Epithelial cell of prostate (primary cell): ENCODE results near the gene FFAR3.
"Not testable (repeated sequence)": the region's sequence is repeated elsewhere in the genome, so short reads cannot be mapped to it uniquely, and the experiment has no call there.

Source experiments
- DNase-seq: peaks from one replicate; pipeline ENCODE4 v3.0.0-alpha.2; 2011; ENCODE audit warnings: low read depth, low spot score
- H3K27ac ChIP-seq: fragments of 450-650 bp; 2 replicates; pipeline ENCODE4 v1.5.1; 2017; ENCODE audit warnings: mild to moderate bottlenecking

Gene FFAR3

DNA sequence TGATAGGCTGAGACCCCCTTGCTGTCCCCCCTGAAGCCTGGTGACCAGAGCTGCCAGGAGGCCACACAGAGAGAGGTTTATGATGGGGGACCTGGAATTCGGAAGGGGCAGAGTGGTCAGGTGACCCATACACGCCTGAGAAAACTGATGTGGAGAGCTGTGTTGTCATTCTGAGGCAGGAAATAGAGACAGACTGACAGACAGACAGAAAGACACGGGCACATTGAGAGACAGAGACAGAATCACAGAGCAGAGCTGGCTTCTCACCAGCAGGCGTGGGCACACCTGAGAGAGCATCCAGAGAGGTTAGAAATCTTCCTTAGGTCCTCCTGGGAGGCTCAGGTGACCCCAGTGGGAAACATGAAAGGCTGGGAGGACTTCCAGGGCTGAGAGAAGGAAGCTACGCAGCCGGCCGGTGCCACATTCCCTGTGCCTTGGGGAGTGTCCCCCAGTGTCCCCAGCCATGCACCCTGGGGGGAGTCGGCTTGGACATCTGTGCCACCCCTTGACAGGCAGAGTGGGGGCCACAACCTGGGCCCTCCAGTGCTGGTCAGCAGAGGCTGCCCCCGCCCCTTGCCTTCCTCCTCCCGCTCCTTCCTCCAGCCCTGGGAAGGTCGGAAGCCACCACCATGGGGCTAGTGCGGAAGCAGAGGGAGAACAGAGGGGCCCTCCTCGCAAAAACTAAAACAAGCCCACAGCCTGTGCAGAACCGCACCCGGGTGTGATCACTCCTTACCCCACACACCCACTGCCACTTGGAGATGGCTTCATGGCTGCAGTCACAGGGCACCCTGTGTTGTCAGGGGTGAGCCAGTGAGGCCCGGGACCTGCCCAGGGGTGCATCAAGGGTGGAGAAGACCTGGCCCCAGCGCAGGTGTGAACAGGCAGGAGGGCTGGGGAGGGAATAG is 8.4 kb upstream of the FFAR3 start:
- no peak for DNase-seq
- H3K27ac ChIP-seq = no peak overlapping the region

DNA sequence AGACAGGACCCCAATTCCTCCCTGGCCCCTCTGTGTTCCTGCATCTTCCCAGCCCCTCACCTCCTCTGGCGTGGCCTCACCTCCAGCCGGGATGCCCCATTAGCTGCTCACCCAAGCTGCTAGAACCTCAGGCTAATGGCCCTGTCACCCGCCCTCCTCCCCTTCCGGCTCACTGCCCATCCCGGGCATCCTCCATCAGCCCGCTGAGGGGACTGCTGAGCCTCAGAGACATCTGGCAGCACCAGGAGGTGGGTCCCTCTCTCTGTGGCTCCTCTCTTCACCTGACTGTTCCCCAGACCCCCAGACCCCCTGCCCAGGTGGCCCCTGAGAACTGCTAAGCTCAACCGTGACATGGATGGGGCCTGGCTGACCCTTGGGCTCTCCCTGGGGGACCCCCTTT is 7.7 kb upstream of the FFAR3 start:
- H3K27ac ChIP-seq = no peak overlapping the region
- DNase-seq = no peak

DNA sequence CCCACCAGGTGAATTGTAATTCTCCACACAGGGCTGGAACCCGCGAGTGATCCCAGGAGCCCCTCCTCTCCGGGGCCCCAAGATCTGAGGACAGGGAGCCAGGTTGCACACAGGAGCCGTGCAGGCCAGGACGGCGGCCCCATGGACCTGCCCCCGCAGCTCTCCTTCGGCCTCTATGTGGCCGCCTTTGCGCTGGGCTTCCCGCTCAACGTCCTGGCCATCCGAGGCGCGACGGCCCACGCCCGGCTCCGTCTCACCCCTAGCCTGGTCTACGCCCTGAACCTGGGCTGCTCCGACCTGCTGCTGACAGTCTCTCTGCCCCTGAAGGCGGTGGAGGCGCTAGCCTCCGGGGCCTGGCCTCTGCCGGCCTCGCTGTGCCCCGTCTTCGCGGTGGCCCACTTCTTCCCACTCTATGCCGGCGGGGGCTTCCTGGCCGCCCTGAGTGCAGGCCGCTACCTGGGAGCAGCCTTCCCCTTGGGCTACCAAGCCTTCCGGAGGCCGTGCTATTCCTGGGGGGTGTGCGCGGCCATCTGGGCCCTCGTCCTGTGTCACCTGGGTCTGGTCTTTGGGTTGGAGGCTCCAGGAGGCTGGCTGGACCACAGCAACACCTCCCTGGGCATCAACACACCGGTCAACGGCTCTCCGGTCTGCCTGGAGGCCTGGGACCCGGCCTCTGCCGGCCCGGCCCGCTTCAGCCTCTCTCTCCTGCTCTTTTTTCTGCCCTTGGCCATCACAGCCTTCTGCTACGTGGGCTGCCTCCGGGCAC is 6.7 kb upstream of the FFAR3 start:
- no peak overlapping the region for H3K27ac ChIP-seq
- no peak for DNase-seq

- no peak for DNase-seq
- no peak overlapping the region for H3K27ac ChIP-seq
Observed at GRCh38 chr19:35352177-35352447, 6.1 kb upstream of the FFAR3 start.

DNA sequence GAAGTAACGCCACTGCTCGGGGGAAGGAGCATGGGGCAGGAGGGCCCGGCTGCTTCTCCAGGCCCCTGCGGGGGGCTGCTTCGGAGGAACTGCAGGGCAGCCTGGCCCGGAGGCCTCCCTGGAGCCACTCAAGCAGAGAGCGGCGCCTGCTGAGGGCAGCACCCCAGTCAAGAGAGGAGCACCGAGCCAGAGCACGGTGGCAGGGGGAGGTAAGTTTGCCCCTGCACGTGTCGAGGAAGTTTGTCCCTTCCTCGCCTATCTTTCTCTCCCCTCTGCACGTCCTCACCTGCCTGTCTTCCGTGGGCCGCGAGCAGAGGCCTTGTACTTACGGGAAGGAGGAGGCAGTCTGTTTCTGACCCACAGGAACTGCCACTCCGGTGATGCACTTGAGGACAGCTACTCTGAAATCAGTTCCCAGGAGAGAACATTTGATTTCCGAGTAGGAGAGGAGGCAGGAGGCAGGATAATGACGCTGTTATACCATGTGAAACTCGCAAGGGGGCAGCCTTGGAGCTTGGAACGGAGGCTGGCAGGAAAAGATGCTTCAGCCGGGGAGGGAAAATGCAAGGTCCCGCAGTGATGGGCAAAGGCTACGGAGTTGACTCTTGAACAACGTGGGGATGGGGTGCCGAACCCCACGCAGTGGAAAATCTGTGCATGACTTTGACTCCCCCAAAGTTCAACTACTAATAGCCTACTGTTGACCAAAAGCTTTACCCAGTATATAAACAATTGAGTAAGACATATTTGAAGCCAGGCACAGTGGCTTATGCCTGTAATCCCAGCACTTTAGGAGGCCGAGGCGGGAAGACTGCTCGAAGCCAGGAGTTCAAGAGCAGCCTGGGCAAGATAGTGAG is 5.6 kb upstream of the FFAR3 start:
- DNase-seq = peak; percentile 8
- no peak overlapping the region for H3K27ac ChIP-seq

DNA sequence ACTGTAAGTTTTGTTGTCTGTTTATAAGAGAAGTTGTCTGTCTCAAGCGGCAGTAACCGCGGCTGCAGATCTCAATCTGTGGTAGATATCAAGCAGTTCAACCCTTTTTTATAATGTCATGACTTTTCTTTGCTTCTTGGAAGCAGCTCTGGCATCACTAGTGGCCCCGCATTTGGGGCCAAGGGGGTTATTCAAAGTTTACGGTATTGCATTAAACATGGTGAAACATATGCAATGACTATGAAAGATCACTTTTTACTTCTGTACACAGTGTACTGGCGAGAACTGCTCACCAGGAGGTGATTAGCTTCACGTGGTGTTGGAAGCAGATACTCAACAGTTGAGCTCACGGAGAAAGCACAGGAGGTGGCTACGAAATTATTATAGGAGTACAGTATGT is 4.6 kb upstream of the FFAR3 start:
- DNase-seq = no peak
- no peak overlapping the region for H3K27ac ChIP-seq

- no peak overlapping the region for H3K27ac ChIP-seq
- DNase-seq = no peak
Observed at GRCh38 chr19:35354898-35355297, 3.4 kb upstream of the FFAR3 start.

DNA sequence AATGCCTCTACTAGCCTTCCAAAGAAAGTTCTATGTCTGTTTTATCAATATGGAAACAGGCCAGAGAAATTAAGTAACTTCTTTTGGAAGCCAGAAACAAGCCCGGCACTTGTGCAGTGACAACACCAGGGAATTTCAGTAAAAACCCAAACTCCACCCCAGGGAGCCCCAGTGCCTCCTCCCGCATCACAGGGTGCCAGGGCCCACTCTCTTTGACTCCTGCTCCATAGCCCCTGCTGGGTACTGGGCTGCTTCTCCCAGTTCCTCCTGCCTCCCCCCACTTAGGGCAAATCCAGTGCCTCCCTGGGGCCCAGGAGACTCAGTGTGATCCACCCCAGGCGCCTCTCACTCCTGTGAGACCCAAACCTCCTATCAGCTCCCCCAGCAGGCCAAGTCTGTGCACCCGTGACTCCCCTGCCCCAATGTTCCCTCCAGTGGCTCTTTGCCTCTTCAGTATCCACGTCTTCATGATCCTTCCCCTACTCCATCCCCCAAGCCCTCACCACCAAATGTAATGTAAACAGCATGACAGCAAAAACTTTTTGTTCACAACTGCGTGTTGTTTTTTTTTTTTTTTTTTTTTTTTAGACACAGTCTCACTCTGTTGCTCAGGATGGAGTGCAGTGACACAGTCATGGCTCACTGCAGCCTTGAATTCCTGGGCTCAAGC is 2.3 kb upstream of the FFAR3 start:
- no peak for DNase-seq

DNA sequence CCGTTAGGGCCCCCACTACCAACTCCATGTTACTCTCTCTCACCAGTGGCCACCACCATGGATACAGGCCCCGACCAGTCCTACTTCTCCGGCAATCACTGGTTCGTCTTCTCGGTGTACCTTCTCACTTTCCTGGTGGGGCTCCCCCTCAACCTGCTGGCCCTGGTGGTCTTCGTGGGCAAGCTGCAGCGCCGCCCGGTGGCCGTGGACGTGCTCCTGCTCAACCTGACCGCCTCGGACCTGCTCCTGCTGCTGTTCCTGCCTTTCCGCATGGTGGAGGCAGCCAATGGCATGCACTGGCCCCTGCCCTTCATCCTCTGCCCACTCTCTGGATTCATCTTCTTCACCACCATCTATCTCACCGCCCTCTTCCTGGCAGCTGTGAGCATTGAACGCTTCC is 574 bp downstream of the FFAR3 start:
- H3K27ac ChIP-seq, DNase-seq: not testable (repeated sequence)

More for the DNA sequence above, 2.3 kb upstream of the FFAR3 start:
- no peak overlapping the region for H3K27ac ChIP-seq

DNA sequence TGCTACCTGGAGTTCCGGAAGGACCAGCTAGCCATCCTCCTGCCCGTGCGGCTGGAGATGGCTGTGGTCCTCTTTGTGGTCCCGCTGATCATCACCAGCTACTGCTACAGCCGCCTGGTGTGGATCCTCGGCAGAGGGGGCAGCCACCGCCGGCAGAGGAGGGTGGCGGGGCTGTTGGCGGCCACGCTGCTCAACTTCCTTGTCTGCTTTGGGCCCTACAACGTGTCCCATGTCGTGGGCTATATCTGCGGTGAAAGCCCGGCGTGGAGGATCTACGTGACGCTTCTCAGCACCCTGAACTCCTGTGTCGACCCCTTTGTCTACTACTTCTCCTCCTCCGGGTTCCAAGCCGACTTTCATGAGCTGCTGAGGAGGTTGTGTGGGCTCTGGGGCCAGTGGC is 1.1 kb downstream of the FFAR3 start:
- H3K27ac ChIP-seq, DNase-seq: not testable (repeated sequence)

DNA sequence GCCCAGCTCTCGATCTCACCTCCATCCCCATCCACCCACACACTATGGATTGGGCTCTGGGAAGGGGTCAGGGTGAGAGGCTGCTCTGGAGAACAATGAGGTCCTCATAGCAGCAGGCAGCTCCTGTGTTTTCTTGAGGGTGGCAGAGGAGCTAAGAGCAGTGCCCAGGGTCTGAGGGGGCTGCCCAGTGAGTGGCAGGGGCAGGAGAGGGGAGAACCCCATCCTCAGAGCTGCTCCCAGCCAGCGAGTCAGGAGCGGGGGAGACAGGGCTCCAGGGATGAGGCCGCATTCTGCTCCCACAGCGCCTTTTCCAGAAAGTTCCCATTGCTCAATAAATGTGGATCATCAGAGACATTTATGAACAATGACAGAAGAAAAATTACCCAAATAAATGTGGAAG is 1.8 kb downstream of the FFAR3 start:
- DNase-seq, H3K27ac ChIP-seq: not testable (repeated sequence)

DNA sequence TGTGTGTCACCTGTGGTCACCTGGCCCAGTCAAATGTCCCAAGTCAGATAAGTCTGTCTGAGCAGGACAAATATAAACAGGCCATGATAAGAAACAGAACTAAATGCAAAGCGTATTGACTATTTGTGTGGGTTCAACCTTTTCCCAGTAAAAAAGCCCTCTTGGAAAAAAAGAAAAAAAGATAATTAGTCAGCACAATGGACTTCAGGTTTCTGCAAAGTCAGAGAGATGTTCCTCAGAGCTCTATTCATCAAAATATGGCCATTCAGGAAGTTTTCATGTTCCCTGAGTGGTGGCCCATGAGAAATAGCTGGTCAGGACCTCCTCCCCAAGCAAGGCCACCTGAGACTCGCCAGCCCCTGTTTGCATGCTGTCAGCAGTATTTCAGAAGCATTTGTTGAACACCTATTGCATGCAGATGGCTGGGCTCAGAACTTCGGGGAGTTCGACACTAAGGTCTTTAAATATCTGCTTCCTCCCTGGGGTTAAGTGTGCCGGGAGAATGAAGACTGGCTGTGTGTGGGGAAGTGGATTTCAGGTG is 2.7 kb downstream of the FFAR3 start:
- H3K27ac ChIP-seq = no peak overlapping the region
- no peak for DNase-seq

DNA sequence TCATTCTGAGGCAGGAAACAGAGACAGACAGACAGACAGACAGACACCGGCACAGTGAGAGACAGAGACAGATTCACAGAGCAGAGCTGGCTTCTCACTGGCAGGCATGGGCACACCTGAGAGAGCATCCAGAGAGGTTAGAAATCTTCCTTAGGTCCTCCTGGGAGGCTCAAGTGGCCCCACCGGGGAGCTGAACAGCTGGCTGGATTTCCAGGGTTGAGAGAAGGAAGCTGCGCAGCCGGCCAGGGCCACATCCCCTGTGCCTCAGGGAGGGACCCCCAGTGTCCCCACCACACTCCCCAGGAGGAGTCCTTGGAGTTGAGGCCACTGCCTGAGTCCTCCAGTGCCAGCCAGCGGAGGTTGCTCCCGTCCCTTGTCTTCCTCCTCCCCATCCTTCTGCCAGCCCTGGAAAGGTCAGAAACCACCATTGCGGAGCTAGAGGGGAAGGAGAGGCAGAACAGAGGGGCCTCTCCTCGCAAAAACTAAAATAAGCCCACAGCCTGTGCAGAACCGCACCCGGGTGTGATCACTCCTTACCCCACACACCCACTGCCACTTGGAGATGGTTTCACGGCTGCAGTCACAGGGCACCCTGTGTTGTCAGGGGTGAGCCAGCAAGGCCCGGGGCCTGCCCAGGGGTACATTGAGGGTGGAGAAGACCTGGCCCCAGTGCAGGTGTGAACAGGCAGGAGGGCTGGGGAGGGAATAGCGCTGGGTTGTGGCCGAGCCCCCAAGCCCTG is 4.2 kb downstream of the FFAR3 start:
- no peak for DNase-seq
- H3K27ac ChIP-seq = no peak overlapping the region

DNA sequence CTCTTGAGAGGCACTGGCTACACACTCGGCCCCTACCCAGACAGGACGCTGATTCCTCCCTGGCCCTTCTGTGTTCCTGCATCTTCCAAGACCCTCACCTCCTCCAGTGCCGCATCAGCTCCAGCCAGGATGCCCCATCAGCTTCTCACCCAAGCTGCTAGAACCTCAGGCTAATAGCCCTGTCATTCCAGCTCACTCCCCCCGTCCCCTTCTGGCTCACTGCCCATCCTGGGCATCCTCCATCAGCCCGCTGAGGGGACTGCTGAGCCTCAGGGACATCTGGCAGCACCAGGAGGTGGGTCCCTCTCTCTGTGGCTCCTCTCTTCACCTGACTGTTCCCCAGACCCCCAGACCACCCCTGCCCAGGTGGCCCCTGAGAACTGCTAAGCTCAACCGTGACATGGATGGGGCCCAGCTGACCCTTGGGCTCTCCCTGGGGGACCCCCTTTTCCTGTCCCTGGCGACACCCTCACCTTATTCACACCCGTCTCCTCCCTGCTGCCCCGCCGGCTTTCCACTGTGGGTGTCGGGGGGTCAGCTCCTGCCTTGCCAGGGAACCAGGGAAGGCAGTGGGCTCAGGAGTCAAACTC is 4.8 kb downstream of the FFAR3 start:
- DNase-seq = no peak
- H3K27ac ChIP-seq = no peak overlapping the region

GRCh38 chr19:35363711-35364425 is 5.6 kb downstream of the FFAR3 start:
- no peak for DNase-seq
- H3K27ac ChIP-seq = no peak overlapping the region

DNA sequence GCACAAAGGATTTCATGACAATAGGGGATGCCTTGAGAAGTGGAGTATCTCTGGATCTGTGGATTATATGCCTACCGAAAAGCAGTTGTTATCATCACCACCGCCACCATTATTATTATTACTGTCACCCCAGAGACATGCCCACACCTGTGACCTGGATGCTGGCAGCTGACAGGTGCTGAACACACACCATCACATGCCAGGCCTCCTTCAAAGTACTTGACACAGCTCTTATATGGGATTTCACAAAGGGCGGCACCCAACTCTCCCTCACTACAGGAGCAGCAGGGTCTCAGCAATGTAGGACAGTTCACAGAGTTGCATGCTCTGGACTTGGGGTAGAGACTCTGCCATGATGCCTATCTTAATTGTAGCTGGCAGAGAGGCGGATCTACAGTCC is 7.0 kb downstream of the FFAR3 start:
- H3K27ac ChIP-seq = no peak overlapping the region
- DNase-seq = no peak

- no peak overlapping the region for H3K27ac ChIP-seq
- DNase-seq = no peak
Observed at GRCh38 chr19:35368378-35368777, 10.1 kb downstream of the FFAR3 start.

DNA sequence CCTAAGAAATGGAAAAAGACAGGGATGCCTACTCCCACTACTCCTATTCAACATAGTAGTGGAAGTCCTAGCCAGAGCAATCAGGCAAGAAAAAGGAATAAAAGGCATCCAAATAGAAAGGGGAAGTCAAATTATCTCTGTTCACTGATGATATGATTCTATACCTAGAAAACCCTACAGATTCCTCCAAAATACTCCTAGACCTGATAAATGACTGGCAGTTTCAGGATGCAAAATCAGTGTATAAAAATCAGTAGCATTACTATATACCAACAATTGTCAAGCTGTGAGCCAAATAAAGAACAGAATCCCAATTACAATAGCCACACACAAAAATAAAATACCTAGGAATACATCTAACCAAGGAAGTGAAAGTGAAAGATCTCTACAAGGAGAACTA is 11.3 kb downstream of the FFAR3 start:
- H3K27ac ChIP-seq = no peak overlapping the region
- DNase-seq = no peak
